Fibroblast of villous mesenchyme (primary cell): ENCODE results near the gene STAMBPL1. TPM values are rescaled to one million over a fixed set of nuclear protein-coding genes. Genes with fewer than 3 reads are reported as not detected.
A peak's percentile ranks its signal among the peaks of the same experiment; 100 is the strongest.

ENCODE experiments used
- DNase-seq: peaks from one replicate; pipeline ENCODE4 v3.0.0-alpha.2; 2010; ENCODE audit warnings: low read depth
- H3K4me3 ChIP-seq: 2 replicates; pipeline ENCODE4 v1.5.1; 2011; ENCODE audit warnings: low read depth, mild to moderate bottlenecking, low read length
- CTCF ChIP-seq: IDR thresholded peaks from 2 replicates; pipeline ENCODE4 v1.5.1; 2012; ENCODE audit warnings: low read depth, mild to moderate bottlenecking, low read length; ENCODE audit not compliant: insufficient read depth
- total RNA-seq: library from RNA; depleted of rRNA; stranded (reverse); fragments of >200 nt; gene quantifications from 2 replicates; pipeline ENCODE4 v1.2.3, GENCODE V29; 2012

STAMBPL1 gene
- total RNA-seq, 1 donor = 98.9 TPM

- TF ChIP-seq CTCF = no peak
- no peak overlapping the region for H3K4me3 ChIP-seq
- DNase-seq = no peak
Observed at GRCh38 chr10:88903715-88904114, 23.7 kb downstream of the STAMBPL1 start.

- H3K4me3 ChIP-seq = no peak overlapping the region
- no peak for DNase-seq
- TF ChIP-seq CTCF = no peak
Observed at GRCh38 chr10:88906921-88907320, 26.9 kb downstream of the STAMBPL1 start.

- no peak for TF ChIP-seq CTCF
- H3K4me3 ChIP-seq = no peak overlapping the region
- no peak for DNase-seq
Observed at GRCh38 chr10:88908194-88908593, 28.1 kb downstream of the STAMBPL1 start.

GRCh38 chr10:88911116-88911515, 31.1 kb downstream of the STAMBPL1 start:
- no peak overlapping the region for H3K4me3 ChIP-seq
- DNase-seq = no peak
- TF ChIP-seq CTCF = no peak

GRCh38 chr10:88911851-88912250, 31.8 kb downstream of the STAMBPL1 start:
- DNase-seq = no peak
- H3K4me3 ChIP-seq = no peak overlapping the region
- no peak for TF ChIP-seq CTCF

- peak; percentile 86 for DNase-seq
- no peak for TF ChIP-seq CTCF
- no peak overlapping the region for H3K4me3 ChIP-seq
Observed at GRCh38 chr10:88913127-88913526, 33.1 kb downstream of the STAMBPL1 start.

- TF ChIP-seq CTCF = no peak
- no peak overlapping the region for H3K4me3 ChIP-seq
Observed at GRCh38 chr10:88913788-88914187, 33.7 kb downstream of the STAMBPL1 start.

More at GRCh38 chr10:88913788-88914187, 33.7 kb downstream of the STAMBPL1 start:
- DNase-seq = no peak
